ENCODE data around the gene SORCS1. TPM values are rescaled to one million over a fixed set of nuclear protein-coding genes. Genes with fewer than 3 reads are reported as not detected.

Gene SORCS1
- total RNA-seq, 1 experiment from 2014 or later = not detected

GRCh38 chr10:106566873-106567272 lies 597.6 kb downstream of the SORCS1 start:
- no peaks in the 10 kb centered on the region for H3K9me3 ChIP-seq
- no peak for TF ChIP-seq CTCF (IDR thresholded peaks at IDR 0.05; ENCODE audit: insufficient read depth in 1 of 2, low read depth in 1 of 2, low read length in 1 of 2, severe bottlenecking in 1 of 2, unreplicated experiment in 1 of 2)
- Mint-ChIP-seq H3K36me3 (ENCODE audit: insufficient read depth, unreplicated experiment) (no peaks in the 10 kb centered on the region), H3K27me3 (ENCODE audit: insufficient read depth, unreplicated experiment) (peaks cover 4% of the 10 kb centered on the region), H3K4me1 (ENCODE audit: low read depth, unreplicated experiment) (no peaks in the 10 kb centered on the region), H3K27ac (ENCODE audit: unreplicated experiment) (no peak overlapping the region), H3K4me3 (ENCODE audit: unreplicated experiment) (no peak overlapping the region), H3K9me3 (ENCODE audit: unreplicated experiment) (no peaks in the 10 kb centered on the region)
- no TSS peak for BruUV-seq (replicated peaks)
- intact Hi-C loops (cut with micrococcal nuclease; ENCODE audit: unreplicated experiment) = no loop called here
- no peak for DNase-seq
- H3K4me3 ChIP-seq (ENCODE audit: low read depth, low read length) = no peak overlapping the region
- CTCF ChIA-PET = no interaction called here
- POLR2A ChIA-PET = no interaction called here
- H3K27me3 ChIP-seq (replicated peaks; ENCODE audit: control insufficient read depth, insufficient read depth, low read length) = no peaks in the 10 kb centered on the region
- H3K36me3 ChIP-seq (ENCODE audit: control insufficient read depth, insufficient read depth, low read length) = no peaks in the 10 kb centered on the region
- H3K4me1 ChIP-seq = no peaks in the 10 kb centered on the region

- no peak overlapping the region for H3K4me3 Mint-ChIP-seq (ENCODE audit: unreplicated experiment)
- ChIA-PET POLR2A (no interaction called here), CTCF (no interaction called here)
Observed at GRCh38 chr10:106565546-106565945, 599.0 kb downstream of the SORCS1 start.

GRCh38 chr10:106563384-106563783 lies 601.1 kb downstream of the SORCS1 start:
- Histone ChIP-seq H3K4me3 (ENCODE audit: low read depth, low read length) (no peak overlapping the region), H3K36me3 (ENCODE audit: control insufficient read depth, insufficient read depth, low read length) (no peaks in the 10 kb centered on the region), H3K27me3 (replicated peaks; ENCODE audit: control insufficient read depth, insufficient read depth, low read length) (no peaks in the 10 kb centered on the region), H3K4me1 (no peaks in the 10 kb centered on the region), H3K9me3 (no peaks in the 10 kb centered on the region)
- no peak for DNase-seq
- Mint-ChIP-seq H3K9me3 (ENCODE audit: unreplicated experiment) (no peaks in the 10 kb centered on the region), H3K27ac (ENCODE audit: unreplicated experiment) (no peak overlapping the region), H3K4me1 (ENCODE audit: low read depth, unreplicated experiment) (no peaks in the 10 kb centered on the region), H3K27me3 (ENCODE audit: insufficient read depth, unreplicated experiment) (peaks cover 4% of the 10 kb centered on the region), H3K4me3 (ENCODE audit: unreplicated experiment) (no peak overlapping the region), H3K36me3 (ENCODE audit: insufficient read depth, unreplicated experiment) (no peaks in the 10 kb centered on the region)
- no TSS peak for BruUV-seq (replicated peaks)
- intact Hi-C loops (cut with micrococcal nuclease; ENCODE audit: unreplicated experiment) = no loop called here
- CTCF ChIA-PET = interaction anchor here (0.6 kb wide), 1 partner anchor 1641 kb away, joined by 5 read pairs; no protein-coding TSS in a partner anchor
- no peak for TF ChIP-seq CTCF (IDR thresholded peaks at IDR 0.05; ENCODE audit: insufficient read depth in 1 of 2, low read depth in 1 of 2, low read length in 1 of 2, severe bottlenecking in 1 of 2, unreplicated experiment in 1 of 2)
- POLR2A ChIA-PET = no interaction called here

More at GRCh38 chr10:106565546-106565945, 599.0 kb downstream of the SORCS1 start:
- H3K4me1 Mint-ChIP-seq (ENCODE audit: low read depth, unreplicated experiment) = no peaks in the 10 kb centered on the region
- no peak for DNase-seq
- H3K27me3 Mint-ChIP-seq (ENCODE audit: insufficient read depth, unreplicated experiment) = peaks cover 4% of the 10 kb centered on the region
- H3K36me3 Mint-ChIP-seq (ENCODE audit: insufficient read depth, unreplicated experiment) = no peaks in the 10 kb centered on the region
- Histone ChIP-seq H3K27me3 (replicated peaks; ENCODE audit: control insufficient read depth, insufficient read depth, low read length) (no peaks in the 10 kb centered on the region), H3K4me1 (no peaks in the 10 kb centered on the region), H3K36me3 (ENCODE audit: control insufficient read depth, insufficient read depth, low read length) (no peaks in the 10 kb centered on the region), H3K4me3 (ENCODE audit: low read depth, low read length) (no peak overlapping the region), H3K9me3 (no peaks in the 10 kb centered on the region)
- H3K27ac Mint-ChIP-seq (ENCODE audit: unreplicated experiment) = no peak overlapping the region
- no peaks in the 10 kb centered on the region for H3K9me3 Mint-ChIP-seq (ENCODE audit: unreplicated experiment)
- intact Hi-C loops (cut with micrococcal nuclease; ENCODE audit: unreplicated experiment) = no loop called here
- no peak for TF ChIP-seq CTCF (IDR thresholded peaks at IDR 0.05; ENCODE audit: insufficient read depth in 1 of 2, low read depth in 1 of 2, low read length in 1 of 2, severe bottlenecking in 1 of 2, unreplicated experiment in 1 of 2)
- no TSS peak for BruUV-seq (replicated peaks)

Data from Caco-2 (cell line).